ENCODE data around the gene SLPI. TPM values are rescaled to one million over a fixed set of nuclear protein-coding genes. Genes with fewer than 3 reads are reported as not detected.

SLPI gene
- total and polyA plus RNA-seq, 2 of the 13 experiments (the other 11 are each of a cell fraction or from before 2014, with no cell fraction given), result 0.13 TPM; not detected in 1

DNA sequence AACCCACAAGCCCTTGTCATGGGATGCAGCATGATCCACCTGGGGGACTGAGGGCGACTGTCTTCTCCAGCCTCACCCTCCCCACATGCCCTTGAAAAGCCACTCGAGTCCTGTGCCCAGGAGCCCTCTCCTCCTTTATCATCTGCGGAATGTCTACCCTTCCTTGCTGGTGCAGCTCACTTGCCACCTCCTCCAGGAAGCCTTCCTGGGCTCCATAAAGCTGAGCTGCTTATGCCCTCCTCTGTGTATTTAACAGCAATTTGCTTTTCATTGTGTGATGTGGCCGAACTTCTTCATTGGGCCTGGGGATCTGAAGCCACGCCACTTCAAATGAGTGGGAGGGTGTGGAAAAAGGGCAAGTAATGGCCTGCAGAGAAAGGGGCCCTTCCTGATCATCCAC is 34.5 kb upstream of the SLPI start (continued):
- TF ChIP-seq, protein P1, sequence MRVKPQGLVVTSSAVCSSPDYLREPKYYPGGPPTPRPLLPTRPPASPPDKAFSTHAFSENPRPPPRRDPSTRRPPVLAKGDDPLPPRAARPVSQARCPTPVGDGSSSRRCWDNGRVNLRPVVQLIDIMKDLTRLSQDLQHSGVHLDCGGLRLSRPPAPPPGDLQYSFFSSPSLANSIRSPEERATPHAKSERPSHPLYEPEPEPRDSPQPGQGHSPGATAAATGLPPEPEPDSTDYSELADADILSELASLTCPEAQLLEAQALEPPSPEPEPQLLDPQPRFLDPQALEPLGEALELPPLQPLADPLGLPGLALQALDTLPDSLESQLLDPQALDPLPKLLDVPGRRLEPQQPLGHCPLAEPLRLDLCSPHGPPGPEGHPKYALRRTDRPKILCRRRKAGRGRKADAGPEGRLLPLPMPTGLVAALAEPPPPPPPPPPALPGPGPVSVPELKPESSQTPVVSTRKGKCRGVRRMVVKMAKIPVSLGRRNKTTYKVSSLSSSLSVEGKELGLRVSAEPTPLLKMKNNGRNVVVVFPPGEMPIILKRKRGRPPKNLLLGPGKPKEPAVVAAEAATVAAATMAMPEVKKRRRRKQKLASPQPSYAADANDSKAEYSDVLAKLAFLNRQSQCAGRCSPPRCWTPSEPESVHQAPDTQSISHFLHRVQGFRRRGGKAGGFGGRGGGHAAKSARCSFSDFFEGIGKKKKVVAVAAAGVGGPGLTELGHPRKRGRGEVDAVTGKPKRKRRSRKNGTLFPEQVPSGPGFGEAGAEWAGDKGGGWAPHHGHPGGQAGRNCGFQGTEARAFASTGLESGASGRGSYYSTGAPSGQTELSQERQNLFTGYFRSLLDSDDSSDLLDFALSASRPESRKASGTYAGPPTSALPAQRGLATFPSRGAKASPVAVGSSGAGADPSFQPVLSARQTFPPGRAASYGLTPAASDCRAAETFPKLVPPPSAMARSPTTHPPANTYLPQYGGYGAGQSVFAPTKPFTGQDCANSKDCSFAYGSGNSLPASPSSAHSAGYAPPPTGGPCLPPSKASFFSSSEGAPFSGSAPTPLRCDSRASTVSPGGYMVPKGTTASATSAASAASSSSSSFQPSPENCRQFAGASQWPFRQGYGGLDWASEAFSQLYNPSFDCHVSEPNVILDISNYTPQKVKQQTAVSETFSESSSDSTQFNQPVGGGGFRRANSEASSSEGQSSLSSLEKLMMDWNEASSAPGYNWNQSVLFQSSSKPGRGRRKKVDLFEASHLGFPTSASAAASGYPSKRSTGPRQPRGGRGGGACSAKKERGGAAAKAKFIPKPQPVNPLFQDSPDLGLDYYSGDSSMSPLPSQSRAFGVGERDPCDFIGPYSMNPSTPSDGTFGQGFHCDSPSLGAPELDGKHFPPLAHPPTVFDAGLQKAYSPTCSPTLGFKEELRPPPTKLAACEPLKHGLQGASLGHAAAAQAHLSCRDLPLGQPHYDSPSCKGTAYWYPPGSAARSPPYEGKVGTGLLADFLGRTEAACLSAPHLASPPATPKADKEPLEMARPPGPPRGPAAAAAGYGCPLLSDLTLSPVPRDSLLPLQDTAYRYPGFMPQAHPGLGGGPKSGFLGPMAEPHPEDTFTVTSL (CRISPR knock-in tag; IDR thresholded peaks at IDR 0.05; ENCODE audit: borderline replicate concordance), result no peak
- TF ChIP-seq ZNF564 (CRISPR knock-in tag; IDR thresholded peaks at IDR 0.05) (no peak), GABPB1 (CRISPR knock-in tag; IDR thresholded peaks at IDR 0.05) (no peak), ELF4 (CRISPR knock-in tag; IDR thresholded peaks at IDR 0.05; ENCODE audit: borderline replicate concordance) (no peak), ZNF883 (CRISPR knock-in tag; IDR thresholded peaks at IDR 0.05; ENCODE audit: not compliant biosample characterization) (no peak)
- TF ChIP-seq, protein P2, sequence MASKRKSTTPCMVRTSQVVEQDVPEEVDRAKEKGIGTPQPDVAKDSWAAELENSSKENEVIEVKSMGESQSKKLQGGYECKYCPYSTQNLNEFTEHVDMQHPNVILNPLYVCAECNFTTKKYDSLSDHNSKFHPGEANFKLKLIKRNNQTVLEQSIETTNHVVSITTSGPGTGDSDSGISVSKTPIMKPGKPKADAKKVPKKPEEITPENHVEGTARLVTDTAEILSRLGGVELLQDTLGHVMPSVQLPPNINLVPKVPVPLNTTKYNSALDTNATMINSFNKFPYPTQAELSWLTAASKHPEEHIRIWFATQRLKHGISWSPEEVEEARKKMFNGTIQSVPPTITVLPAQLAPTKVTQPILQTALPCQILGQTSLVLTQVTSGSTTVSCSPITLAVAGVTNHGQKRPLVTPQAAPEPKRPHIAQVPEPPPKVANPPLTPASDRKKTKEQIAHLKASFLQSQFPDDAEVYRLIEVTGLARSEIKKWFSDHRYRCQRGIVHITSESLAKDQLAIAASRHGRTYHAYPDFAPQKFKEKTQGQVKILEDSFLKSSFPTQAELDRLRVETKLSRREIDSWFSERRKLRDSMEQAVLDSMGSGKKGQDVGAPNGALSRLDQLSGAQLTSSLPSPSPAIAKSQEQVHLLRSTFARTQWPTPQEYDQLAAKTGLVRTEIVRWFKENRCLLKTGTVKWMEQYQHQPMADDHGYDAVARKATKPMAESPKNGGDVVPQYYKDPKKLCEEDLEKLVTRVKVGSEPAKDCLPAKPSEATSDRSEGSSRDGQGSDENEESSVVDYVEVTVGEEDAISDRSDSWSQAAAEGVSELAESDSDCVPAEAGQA (IDR thresholded peaks at IDR 0.05; ENCODE audit: low read depth), result no peak
- TF ChIP-seq, protein P2 (CRISPR knock-in tag; IDR thresholded peaks at IDR 0.05; ENCODE audit: borderline replicate concordance), result no peak
- TF ChIP-seq, protein P3, sequence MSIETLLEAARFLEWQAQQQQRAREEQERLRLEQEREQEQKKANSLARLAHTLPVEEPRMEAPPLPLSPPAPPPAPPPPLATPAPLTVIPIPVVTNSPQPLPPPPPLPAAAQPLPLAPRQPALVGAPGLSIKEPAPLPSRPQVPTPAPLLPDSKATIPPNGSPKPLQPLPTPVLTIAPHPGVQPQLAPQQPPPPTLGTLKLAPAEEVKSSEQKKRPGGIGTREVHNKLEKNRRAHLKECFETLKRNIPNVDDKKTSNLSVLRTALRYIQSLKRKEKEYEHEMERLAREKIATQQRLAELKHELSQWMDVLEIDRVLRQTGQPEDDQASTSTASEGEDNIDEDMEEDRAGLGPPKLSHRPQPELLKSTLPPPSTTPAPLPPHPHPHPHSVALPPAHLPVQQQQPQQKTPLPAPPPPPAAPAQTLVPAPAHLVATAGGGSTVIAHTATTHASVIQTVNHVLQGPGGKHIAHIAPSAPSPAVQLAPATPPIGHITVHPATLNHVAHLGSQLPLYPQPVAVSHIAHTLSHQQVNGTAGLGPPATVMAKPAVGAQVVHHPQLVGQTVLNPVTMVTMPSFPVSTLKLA (IDR thresholded peaks at IDR 0.05), result no peak
